GM12874 (cell line): ENCODE data around the gene PCCA.

Experiments used
- CTCF ChIP-seq: IDR thresholded peaks from 2 replicates; pipeline ENCODE4 v1.5.1; 2011; ENCODE audit warnings: low read depth, mild to moderate bottlenecking, control low read depth, low read length, moderate library complexity; ENCODE audit not compliant: insufficient read depth

Gene PCCA

GRCh38 chr13:100423375-100423774 lies 334.5 kb downstream of the PCCA start:
- no peak for TF ChIP-seq CTCF

- no peak for TF ChIP-seq CTCF
Measured at GRCh38 chr13:100428986-100429385, 340.1 kb downstream of the PCCA start.

- no peak for TF ChIP-seq CTCF
Measured at GRCh38 chr13:100432611-100433010, 343.7 kb downstream of the PCCA start.

GRCh38 chr13:100433475-100433874 lies 344.6 kb downstream of the PCCA start:
- no peak for TF ChIP-seq CTCF

DNA sequence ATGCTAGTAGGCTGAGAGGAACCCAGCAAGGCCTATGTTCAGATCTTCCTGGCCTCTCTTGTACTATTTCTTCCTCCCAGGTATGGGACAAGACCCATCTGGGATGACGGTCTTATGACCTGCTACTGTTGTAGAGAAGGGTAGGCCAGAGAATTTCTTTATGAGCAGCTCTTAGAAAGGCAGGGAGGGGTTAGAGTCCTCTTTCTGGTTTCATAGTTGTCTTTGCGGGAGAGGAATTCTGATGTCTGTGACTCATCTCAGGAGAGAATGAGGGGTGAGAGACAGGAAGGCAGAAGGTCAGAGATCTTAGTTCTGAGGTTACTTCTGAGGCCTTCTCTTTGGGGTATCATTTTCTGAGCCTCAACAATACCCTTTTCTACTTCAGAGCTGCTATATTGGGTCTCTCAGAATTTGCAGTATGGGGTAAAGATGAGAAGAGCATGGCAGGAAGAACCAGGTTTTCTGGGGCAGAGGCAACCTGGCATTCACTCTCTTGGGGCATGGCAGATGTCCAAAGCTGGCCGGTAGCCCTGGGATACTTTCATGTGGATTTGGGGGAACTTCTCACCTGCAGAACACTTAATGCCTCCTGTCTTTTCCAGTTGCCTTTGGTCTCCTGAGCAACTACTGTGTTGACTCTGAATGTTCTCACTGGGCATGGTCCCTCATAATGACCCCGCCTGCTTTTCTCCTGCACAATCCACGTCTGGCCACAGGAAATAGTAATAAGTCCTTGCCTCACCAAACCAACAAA lies 345.3 kb downstream of the PCCA start:
- no peak for TF ChIP-seq CTCF

GRCh38 chr13:100436099-100436498 lies 347.2 kb downstream of the PCCA start:
- TF ChIP-seq CTCF = no peak

- no peak for TF ChIP-seq CTCF
Measured at GRCh38 chr13:100438059-100438788, 349.3 kb downstream of the PCCA start.
